ENCODE results near the gene MSI2.

MSI2 gene

GRCh38 chr17:57530026-57530425 lies 273.7 kb downstream of the MSI2 start:
- DNase-seq (ENCODE audit: low spot score) = no peak

GRCh38 chr17:57530508-57530907 lies 274.2 kb downstream of the MSI2 start:
- no peak for DNase-seq (ENCODE audit: low spot score)

GRCh38 chr17:57531078-57531477 lies 274.8 kb downstream of the MSI2 start:
- DNase-seq (ENCODE audit: low spot score) = no peak

GRCh38 chr17:57531648-57532504 lies 275.6 kb downstream of the MSI2 start:
- DNase-seq (ENCODE audit: low spot score) = no peak

GRCh38 chr17:57532556-57532955 lies 276.2 kb downstream of the MSI2 start:
- DNase-seq (ENCODE audit: low spot score) = no peak

GRCh38 chr17:57532966-57533365 lies 276.6 kb downstream of the MSI2 start:
- DNase-seq (ENCODE audit: low spot score) = no peak

- no peak for DNase-seq (ENCODE audit: low spot score)
Measured at GRCh38 chr17:57533684-57534305, 277.5 kb downstream of the MSI2 start.

- DNase-seq (ENCODE audit: low spot score) = no peak
Measured at GRCh38 chr17:57534863-57535248, 278.5 kb downstream of the MSI2 start.

- no peak for DNase-seq (ENCODE audit: low spot score)
Measured at GRCh38 chr17:57535249-57535966, 279.1 kb downstream of the MSI2 start.

GRCh38 chr17:57536289-57536688 lies 280.0 kb downstream of the MSI2 start:
- no peak for DNase-seq (ENCODE audit: low spot score)

GRCh38 chr17:57536789-57537523 lies 280.6 kb downstream of the MSI2 start:
- no peak for DNase-seq (ENCODE audit: low spot score)

GRCh38 chr17:57537524-57538410 lies 281.4 kb downstream of the MSI2 start:
- no peak for DNase-seq (ENCODE audit: low spot score)

GRCh38 chr17:57538736-57539456 lies 282.6 kb downstream of the MSI2 start:
- no peak for DNase-seq (ENCODE audit: low spot score)

- DNase-seq (ENCODE audit: low spot score) = no peak
Measured at GRCh38 chr17:57539529-57540301, 283.4 kb downstream of the MSI2 start.

GRCh38 chr17:57540596-57540995 lies 284.3 kb downstream of the MSI2 start:
- no peak for DNase-seq (ENCODE audit: low spot score)

- no peak for DNase-seq (ENCODE audit: low spot score)
Measured at GRCh38 chr17:57541049-57541448, 284.7 kb downstream of the MSI2 start.

GRCh38 chr17:57541472-57542394 lies 285.4 kb downstream of the MSI2 start:
- DNase-seq (ENCODE audit: low spot score) = peak; percentile 93

- no peak for DNase-seq (ENCODE audit: low spot score)
Measured at GRCh38 chr17:57542510-57542909, 286.2 kb downstream of the MSI2 start.

GRCh38 chr17:57543230-57543629 lies 286.9 kb downstream of the MSI2 start:
- DNase-seq (ENCODE audit: low spot score) = no peak
